ENCODE data around the gene TMEM237. TPM values are rescaled to one million over a fixed set of nuclear protein-coding genes. Genes with fewer than 3 reads are reported as not detected.

Gene TMEM237
- polyA plus RNA-seq, 3 donors, result 3.3 to 19.7 (median 10.6) TPM

DNA sequence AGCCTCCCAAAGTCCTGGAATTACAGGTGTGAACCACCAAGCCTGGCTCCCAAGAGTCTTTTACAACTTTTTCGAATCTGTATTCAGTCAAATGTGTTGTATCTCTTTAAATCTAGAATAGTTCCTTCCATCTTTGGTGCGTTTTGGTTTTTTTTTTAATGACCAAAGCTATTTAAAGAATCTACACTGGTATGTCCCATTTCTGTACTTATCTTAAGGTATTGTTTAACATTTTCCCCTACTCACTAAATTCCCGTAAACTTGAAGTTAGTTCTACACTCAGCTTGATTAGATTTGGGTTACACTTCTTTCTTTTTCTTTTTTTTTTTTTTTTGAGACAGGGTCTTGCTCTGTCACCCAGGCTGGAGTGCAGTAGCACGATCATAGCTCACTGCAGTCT lies 63.8 kb downstream of the TMEM237 start:
- 71 to 74% (median 73%) methylated on average over 4 of the region's 4 CpGs for WGBS, 3 donors
- no peak overlapping the region for H3K27ac ChIP-seq (ENCODE audit: low read depth, low read length)

DNA sequence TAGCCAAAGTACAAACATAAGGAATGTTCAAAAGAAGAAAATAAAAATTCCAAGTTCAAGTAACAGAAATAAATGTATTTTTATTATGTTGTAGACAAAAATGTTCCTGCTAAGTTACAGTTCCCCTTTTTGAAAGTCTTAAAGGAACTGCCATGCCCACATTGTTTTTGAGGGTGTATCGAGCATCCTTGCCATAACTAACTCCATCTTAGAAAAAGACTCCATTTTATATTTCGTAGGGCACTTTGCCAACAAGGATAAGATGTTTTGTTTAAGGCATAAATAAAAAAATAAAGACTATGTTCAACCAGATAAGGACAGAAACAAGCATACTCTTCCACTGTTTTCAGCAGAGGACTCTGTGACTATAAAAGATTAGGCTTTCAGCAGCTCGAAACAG lies 67.3 kb downstream of the TMEM237 start:
- WGBS, 3 donors, result 85 to 88% (median 87%) methylated on average over 3 of the region's 3 CpGs
- no peak overlapping the region for H3K27ac ChIP-seq (ENCODE audit: low read depth, low read length)

DNA sequence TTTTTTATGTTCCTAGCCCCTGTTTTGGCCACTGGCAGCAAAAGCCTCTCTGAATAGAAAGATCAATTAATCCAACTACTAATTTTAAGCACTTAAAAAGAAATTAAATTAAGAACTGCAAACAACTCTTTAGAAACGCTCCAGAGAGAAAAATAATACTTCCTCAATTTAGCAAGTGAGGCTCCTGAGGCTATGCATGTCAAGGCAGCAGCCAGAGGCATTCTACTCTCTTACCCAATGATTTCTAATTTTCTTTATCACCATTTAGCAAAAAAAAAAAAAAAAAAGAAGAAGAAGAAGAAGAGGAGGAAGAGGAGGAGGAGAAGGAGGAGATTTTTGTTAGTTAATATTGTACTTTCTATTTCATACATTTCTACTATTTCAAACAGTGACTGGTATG lies 68.5 kb downstream of the TMEM237 start:
- no peak overlapping the region for H3K27ac ChIP-seq (ENCODE audit: low read depth, low read length)
- WGBS, 3 donors, result 52 to 63% (median 53%) methylated on average over 1 of the region's 1 CpG

DNA sequence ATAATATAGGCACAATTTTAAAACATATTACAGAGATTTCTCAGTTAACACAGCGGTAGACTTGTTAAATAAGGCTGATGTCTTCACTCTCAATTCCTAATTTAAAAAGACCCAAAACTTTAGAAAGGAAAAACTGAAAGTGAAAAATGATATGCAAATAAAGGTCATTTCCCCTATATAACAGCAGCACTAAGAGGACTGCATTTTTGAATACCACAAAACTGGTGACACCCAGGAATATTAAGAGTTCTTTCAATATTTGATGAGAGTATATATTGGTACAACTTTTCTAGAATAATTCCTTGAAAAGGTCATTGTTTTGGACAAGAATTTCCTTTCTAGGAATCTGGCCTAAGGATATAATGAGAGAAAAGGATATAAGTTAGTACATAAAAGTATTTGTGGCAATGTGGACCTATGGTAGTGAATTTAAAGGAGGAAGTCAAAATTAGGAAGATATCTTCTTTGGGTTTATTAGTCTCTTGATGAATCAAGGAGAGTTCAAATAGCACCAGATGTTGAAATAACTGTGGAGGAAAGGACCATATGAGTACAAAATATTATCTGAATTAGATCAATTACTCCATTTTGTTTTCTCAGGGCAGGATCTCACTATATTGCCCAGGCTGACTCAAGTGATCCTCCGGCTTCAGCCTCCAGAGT lies 70.3 kb downstream of the TMEM237 start:
- WGBS, 3 donors, result 90 to 97% (median 93%) methylated on average over 2 of the region's 2 CpGs
- no peak overlapping the region for H3K27ac ChIP-seq (ENCODE audit: low read depth, low read length)

Other genes starting within 250 kb of the TMEM237 start
- gene TRAK2, start 192.0 kb downstream of the TMEM237 start, polyA plus RNA-seq, result 10 to 100 TPM in 2 of 3 donors, 1 to 10 TPM in 1; 7.7 to 66.6 (median 15.0) TPM
- gene STRADB, start 191.8 kb downstream of the TMEM237 start, polyA plus RNA-seq, result 10 to 100 TPM; 12.7 to 41.1 (median 28.0) TPM
- gene MPP4, start 55.1 kb upstream of the TMEM237 start, polyA plus RNA-seq, result under 1 TPM in 2 of 3 donors, not detected in 1; 0.02 to 0.15 TPM
- gene ALS2, start 137.4 kb upstream of the TMEM237 start, polyA plus RNA-seq, result 10 to 100 TPM in 1 of 3 donors, 1 to 10 TPM in 2; 4.1 to 11.6 (median 8.1) TPM
- gene CDK15, start 163.0 kb upstream of the TMEM237 start, polyA plus RNA-seq, result 1 to 10 TPM in 1 of 3 donors, under 1 TPM in 2; 0.30 to 4.9 (median 0.58) TPM

All from adipose tissue (tissue), 3 donors.